Osteoblast (primary cell): ENCODE data around the gene SIRT2. TPM values are rescaled to one million over a fixed set of nuclear protein-coding genes. Genes with fewer than 3 reads are reported as not detected.

Experiments used
- DNase-seq: peaks from one replicate; pipeline ENCODE4 v3.0.0; 2011; ENCODE audit warnings: low spot score, mixed read lengths; ENCODE audit not compliant: insufficient read length; ENCODE audit errors: missing footprints
- H2AFZ ChIP-seq: 2 replicates; pipeline ENCODE4 v1.6.0; 2011; ENCODE audit warnings: mild to moderate bottlenecking, low read length
- H3K27ac ChIP-seq: 2 replicates; pipeline ENCODE4 v1.5.1; 2011; ENCODE audit warnings: mild to moderate bottlenecking, low read depth, low read length, moderate library complexity
- H3K27me3 ChIP-seq: 2 replicates; pipeline ENCODE4 v1.6.0; 2012; ENCODE audit warnings: mild to moderate bottlenecking, control low read depth, inconsistent platforms, low read length, moderate library complexity; ENCODE audit not compliant: insufficient read depth
- H3K36me3 ChIP-seq: 2 replicates; pipeline ENCODE4 v1.5.1; 2011; ENCODE audit warnings: mild to moderate bottlenecking, low read length, control low read depth, moderate library complexity; ENCODE audit not compliant: insufficient read depth
- H3K4me1 ChIP-seq: 2 replicates; pipeline ENCODE4 v1.5.1; 2011; ENCODE audit warnings: mild to moderate bottlenecking, low read length, control low read depth, moderate library complexity; ENCODE audit not compliant: insufficient read depth
- H3K4me2 ChIP-seq: 2 replicates; pipeline ENCODE4 v1.6.0; 2011; ENCODE audit warnings: mild to moderate bottlenecking, low read length; ENCODE audit not compliant: insufficient read depth
- H3K4me3 ChIP-seq: fragments of 200-600 bp; sonication (generic); 3 replicates; pipeline ENCODE4 v1.5.1; 2012; ENCODE audit warnings: mild to moderate bottlenecking, low read length, inconsistent platforms; ENCODE audit not compliant: insufficient read depth
- H3K79me2 ChIP-seq: 2 replicates; pipeline ENCODE4 v1.6.0; 2012; ENCODE audit warnings: mild to moderate bottlenecking, low read length, control low read depth, inconsistent platforms; ENCODE audit not compliant: insufficient read depth
- H3K9me3 ChIP-seq: 2 replicates; pipeline ENCODE4 v1.5.1; 2011; ENCODE audit warnings: low read depth, low read length, control low read depth
- H4K20me1 ChIP-seq: 2 replicates; pipeline ENCODE4 v1.6.0; 2012; ENCODE audit warnings: mild to moderate bottlenecking, low read length, control low read depth; ENCODE audit not compliant: insufficient read depth
- CTCF ChIP-seq: IDR thresholded peaks from 2 replicates; pipeline ENCODE4 v1.5.1; 2011; ENCODE audit warnings: mild to moderate bottlenecking, low read depth, low read length, moderate library complexity; ENCODE audit errors: extremely low read depth
- total RNA-seq: library from RNA; depleted of rRNA; stranded (reverse); fragments of >200 nt; gene quantifications from 2 replicates; pipeline ENCODE4 v1.2.3, GENCODE V29; 2012

SIRT2 gene
- total RNA-seq, 1 donor = 77.4 TPM

- H3K27ac ChIP-seq = no peak overlapping the region
- no peaks in the 10 kb centered on the region for H3K36me3 ChIP-seq
- no peaks in the 10 kb centered on the region for H3K79me2 ChIP-seq
- peak overlapping the region; percentile 95 for H2AFZ ChIP-seq
- no peaks in the 10 kb centered on the region for H3K27me3 ChIP-seq
- no peaks in the 10 kb centered on the region for H3K9me3 ChIP-seq
- H3K4me2 ChIP-seq = peak overlapping the region; percentile 89
- H4K20me1 ChIP-seq = no peaks in the 10 kb centered on the region
- peak overlapping the region; percentile 65 for H3K4me3 ChIP-seq
- H3K4me1 ChIP-seq = peaks cover 6% of the 10 kb centered on the region
- DNase-seq = peak; percentile 89
- peak; percentile 62 for TF ChIP-seq CTCF
Measured at GRCh38 chr19:38869836-38870607, 29.4 kb downstream of the SIRT2 start.

DNA sequence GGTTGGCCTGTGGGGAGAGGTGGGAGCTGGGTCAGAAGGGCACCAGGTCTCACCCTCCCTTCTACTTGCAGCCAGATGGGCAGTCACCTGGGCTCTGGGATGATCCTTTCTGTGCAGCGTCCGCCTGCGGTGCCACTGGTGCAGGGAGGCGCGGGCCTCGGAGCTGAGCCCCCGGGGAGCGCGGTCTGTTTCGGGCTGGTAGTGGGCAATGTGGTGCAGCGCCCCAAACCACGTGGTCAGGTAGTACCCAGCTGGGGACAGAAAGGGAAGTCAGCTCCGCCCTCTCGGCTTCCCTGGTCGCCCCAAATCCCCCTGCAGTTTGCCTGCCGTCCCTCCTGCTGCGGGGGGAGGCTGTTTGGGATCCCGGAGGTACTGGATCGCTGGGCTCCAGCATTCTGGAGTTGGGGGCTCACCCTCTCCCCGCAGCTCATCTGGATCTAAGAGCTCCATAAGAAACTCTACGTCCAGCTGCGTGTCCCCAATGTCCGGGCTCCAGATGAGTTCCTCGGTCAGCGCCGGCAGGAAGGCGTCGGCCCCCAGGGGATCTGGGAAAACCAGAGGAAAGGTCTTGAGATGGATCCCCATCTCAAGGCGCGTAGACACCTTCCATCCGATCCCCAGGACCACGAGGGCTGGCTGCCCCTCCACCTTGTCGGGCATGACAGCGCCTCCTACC lies 30.1 kb downstream of the SIRT2 start:
- Histone ChIP-seq H3K4me3 (peak overlapping the region; percentile 65), H3K9me3 (no peaks in the 10 kb centered on the region), H3K4me1 (peaks cover 6% of the 10 kb centered on the region), H3K79me2 (no peaks in the 10 kb centered on the region), H2AFZ (peak overlapping the region; percentile 95), H3K4me2 (peak overlapping the region; percentile 89), H3K27ac (no peak overlapping the region), H3K36me3 (no peaks in the 10 kb centered on the region), H4K20me1 (no peaks in the 10 kb centered on the region), H3K27me3 (no peaks in the 10 kb centered on the region)
- peak; percentile 86 for DNase-seq
- no peak for TF ChIP-seq CTCF

- no peaks in the 10 kb centered on the region for H3K79me2 ChIP-seq
- H3K4me3 ChIP-seq = no peak overlapping the region
- no peaks in the 10 kb centered on the region for H4K20me1 ChIP-seq
- H2AFZ ChIP-seq = no peak overlapping the region
- DNase-seq = no peak
- TF ChIP-seq CTCF = no peak
- peaks cover 6% of the 10 kb centered on the region for H3K4me1 ChIP-seq
- no peaks in the 10 kb centered on the region for H3K9me3 ChIP-seq
- no peak overlapping the region for H3K4me2 ChIP-seq
- no peaks in the 10 kb centered on the region for H3K27me3 ChIP-seq
- H3K27ac ChIP-seq = no peak overlapping the region
- H3K36me3 ChIP-seq = no peaks in the 10 kb centered on the region
Measured at GRCh38 chr19:38868551-38868950, 30.9 kb downstream of the SIRT2 start.

- Histone ChIP-seq H3K27me3 (no peaks in the 10 kb centered on the region), H2AFZ (no peak overlapping the region), H3K4me1 (peaks cover 6% of the 10 kb centered on the region), H4K20me1 (no peaks in the 10 kb centered on the region), H3K9me3 (no peaks in the 10 kb centered on the region), H3K4me3 (no peak overlapping the region), H3K36me3 (no peaks in the 10 kb centered on the region), H3K27ac (no peak overlapping the region), H3K4me2 (no peak overlapping the region), H3K79me2 (no peaks in the 10 kb centered on the region)
- no peak for DNase-seq
- no peak for TF ChIP-seq CTCF
Measured at GRCh38 chr19:38867171-38867780, 32.1 kb downstream of the SIRT2 start.
